ENCODE data around the gene PKNOX2.

- TF ChIP-seq CTCF (IDR thresholded peaks at IDR 0.05): no peak
- no peak for TF ChIP-seq POLR2A (IDR thresholded peaks at IDR 0.05)
Observed at GRCh38 chr11:125128450-125128849, 36.1 kb upstream of the PKNOX2 start.

Measured in esophagus squamous epithelium (tissue), 4 donors.